Measurements from ENCODE around the gene OR51B5. TPM values are rescaled to one million over a fixed set of nuclear protein-coding genes. Genes with fewer than 3 reads are reported as not detected.
"Not testable (repeated sequence)": the region's sequence is repeated elsewhere in the genome, so short reads cannot be mapped to it uniquely, and the experiment has no call there.

The OR51B5 gene
- total RNA-seq, 1 donor from 2014 or later = 1.2 TPM

DNA sequence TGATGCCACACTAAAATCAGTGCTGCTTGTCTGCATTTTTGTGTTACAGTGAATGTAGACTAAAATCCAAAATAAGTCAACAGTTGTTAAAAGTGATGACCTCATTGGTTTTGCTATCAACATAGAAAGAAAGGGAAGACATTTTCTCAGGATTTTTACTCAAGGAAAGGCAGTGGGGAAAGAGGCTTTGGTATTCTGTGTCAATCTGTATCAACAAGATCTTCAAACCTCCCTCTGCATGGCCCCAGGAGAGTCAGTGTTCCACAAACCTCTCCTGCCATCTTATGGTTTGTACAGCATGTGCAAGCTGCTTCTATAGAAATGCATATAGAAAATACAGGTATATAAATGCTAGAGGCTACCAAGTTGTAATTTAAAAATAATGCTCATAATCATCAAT lies 26.5 kb upstream of the OR51B5 start:
- TF ChIP-seq POLR2A (IDR thresholded peaks at IDR 0.05) (no peak), POLR2AphosphoS5 (IDR thresholded peaks at IDR 0.05; ENCODE audit: insufficient read depth in 1 of 2, low read depth in 1 of 2) (no peak)
- TF ChIP-seq, protein P1, sequence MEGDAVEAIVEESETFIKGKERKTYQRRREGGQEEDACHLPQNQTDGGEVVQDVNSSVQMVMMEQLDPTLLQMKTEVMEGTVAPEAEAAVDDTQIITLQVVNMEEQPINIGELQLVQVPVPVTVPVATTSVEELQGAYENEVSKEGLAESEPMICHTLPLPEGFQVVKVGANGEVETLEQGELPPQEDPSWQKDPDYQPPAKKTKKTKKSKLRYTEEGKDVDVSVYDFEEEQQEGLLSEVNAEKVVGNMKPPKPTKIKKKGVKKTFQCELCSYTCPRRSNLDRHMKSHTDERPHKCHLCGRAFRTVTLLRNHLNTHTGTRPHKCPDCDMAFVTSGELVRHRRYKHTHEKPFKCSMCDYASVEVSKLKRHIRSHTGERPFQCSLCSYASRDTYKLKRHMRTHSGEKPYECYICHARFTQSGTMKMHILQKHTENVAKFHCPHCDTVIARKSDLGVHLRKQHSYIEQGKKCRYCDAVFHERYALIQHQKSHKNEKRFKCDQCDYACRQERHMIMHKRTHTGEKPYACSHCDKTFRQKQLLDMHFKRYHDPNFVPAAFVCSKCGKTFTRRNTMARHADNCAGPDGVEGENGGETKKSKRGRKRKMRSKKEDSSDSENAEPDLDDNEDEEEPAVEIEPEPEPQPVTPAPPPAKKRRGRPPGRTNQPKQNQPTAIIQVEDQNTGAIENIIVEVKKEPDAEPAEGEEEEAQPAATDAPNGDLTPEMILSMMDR (IDR thresholded peaks at IDR 0.05) = no peak
- Histone ChIP-seq H3K9me3 (no peaks in the 10 kb centered on the region), H3K4me1 (no peaks in the 10 kb centered on the region), H3K36me3 (no peaks in the 10 kb centered on the region), H3K27me3 (no peaks in the 10 kb centered on the region), H3K4me3 (no peak overlapping the region), H3K27ac (no peak overlapping the region)
- intact Hi-C loops (cut with DNase I) = no loop called here
- DNase-seq (ENCODE audit: extremely low spot score in 2 of 2) = no peak

DNA sequence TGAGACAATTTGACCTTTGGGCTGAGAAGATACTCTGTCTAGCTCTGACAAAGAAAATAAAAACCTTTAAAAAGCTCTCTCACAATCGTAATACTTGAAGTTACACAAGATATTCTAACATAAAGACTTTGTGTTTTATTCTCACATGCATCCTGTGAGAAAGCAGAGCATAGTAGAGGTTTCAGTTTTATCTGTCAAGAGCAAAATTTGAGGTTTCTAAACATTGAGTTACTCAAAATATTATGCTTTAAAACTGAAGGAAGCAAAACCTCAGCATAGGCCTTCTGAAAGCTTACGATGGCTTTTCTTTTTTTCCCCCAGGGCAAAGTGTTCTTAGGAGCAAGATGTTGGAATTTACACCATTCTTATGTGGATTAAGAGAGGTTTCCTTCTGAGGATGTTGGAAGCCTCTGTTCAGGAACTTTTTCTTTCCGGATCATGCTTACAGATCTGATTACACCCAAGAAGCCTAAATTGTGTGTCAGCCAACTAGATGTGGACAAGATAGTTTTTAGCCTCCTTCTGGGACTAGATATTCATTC lies 25.2 kb upstream of the OR51B5 start:
- Histone ChIP-seq H3K36me3 (no peaks in the 10 kb centered on the region), H3K27ac (no peak overlapping the region), H3K4me3 (no peak overlapping the region), H3K9me3 (no peaks in the 10 kb centered on the region), H3K4me1 (no peaks in the 10 kb centered on the region), H3K27me3 (no peaks in the 10 kb centered on the region)
- intact Hi-C loops (cut with DNase I) = no loop called here
- DNase-seq (ENCODE audit: extremely low spot score in 2 of 2) = no peak
- no peak for TF ChIP-seq POLR2A (IDR thresholded peaks at IDR 0.05)
- TF ChIP-seq POLR2AphosphoS5 (IDR thresholded peaks at IDR 0.05; ENCODE audit: insufficient read depth in 1 of 2, low read depth in 1 of 2) = no peak
- TF ChIP-seq, protein P1 (IDR thresholded peaks at IDR 0.05) = no peak

DNA sequence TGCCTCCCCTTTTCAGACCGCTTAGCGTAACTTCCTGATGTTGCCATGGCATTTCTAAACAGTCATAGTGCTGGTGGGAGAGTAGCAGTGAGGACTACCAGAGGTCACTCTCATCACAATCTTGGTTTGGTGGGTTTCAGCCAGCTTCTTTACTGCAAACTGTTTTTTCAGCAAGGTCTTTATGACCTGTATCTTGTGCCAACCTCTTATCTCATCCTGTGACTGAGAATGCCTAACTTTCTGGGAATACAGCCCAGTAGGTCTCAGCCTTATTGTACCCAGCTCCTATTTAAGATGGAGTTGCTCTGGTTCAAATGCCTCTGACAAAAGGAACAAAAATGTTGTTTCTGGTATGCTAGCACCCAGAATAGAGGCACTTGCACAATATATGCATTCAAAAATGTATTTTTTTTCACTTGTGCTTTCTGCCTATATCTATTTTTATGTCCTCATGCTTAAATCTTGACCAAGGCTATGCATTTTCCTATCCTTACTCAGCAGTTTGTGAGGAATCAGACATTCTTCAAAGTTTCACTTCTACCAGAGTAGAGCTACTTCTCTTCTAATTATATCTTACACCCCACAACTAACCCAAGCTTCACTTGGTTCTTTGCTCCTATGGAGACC lies 24.2 kb upstream of the OR51B5 start:
- no peaks in the 10 kb centered on the region for H3K27me3 ChIP-seq
- no peak for DNase-seq (ENCODE audit: extremely low spot score in 2 of 2)
- H3K4me3 ChIP-seq = no peak overlapping the region
- intact Hi-C loops (cut with DNase I) = no loop called here
- H3K9me3 ChIP-seq = no peaks in the 10 kb centered on the region
- no peaks in the 10 kb centered on the region for H3K36me3 ChIP-seq
- no peaks in the 10 kb centered on the region for H3K4me1 ChIP-seq
- TF ChIP-seq POLR2A (IDR thresholded peaks at IDR 0.05) = no peak
- TF ChIP-seq, protein P1 (IDR thresholded peaks at IDR 0.05) = no peak
- no peak for TF ChIP-seq POLR2AphosphoS5 (IDR thresholded peaks at IDR 0.05; ENCODE audit: insufficient read depth in 1 of 2, low read depth in 1 of 2)
- no peak overlapping the region for H3K27ac ChIP-seq

DNA sequence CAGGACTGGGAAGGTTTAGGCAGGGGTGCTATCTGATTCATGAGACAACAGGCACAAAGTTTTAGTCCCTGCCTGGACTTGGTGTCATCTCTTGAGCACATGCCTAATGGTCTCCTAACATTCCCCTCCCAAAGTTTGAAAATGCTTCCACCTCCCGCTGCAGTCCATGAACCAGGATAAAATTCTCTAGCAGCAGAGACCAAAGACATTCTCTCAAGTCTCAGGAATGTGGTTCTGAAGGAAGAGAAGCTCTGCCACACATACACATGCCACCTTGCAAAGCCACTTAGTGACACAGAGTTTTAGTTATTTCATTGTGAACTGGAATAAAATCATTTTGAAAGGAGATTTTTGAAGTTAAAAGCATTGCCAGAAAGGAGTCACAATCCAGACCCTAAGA lies 23.5 kb upstream of the OR51B5 start:
- TF ChIP-seq POLR2AphosphoS5 (IDR thresholded peaks at IDR 0.05; ENCODE audit: insufficient read depth in 1 of 2, low read depth in 1 of 2) (no peak), POLR2A (IDR thresholded peaks at IDR 0.05) (no peak)
- TF ChIP-seq, protein P1 (IDR thresholded peaks at IDR 0.05) = no peak
- intact Hi-C loops (cut with DNase I) = no loop called here
- no peak overlapping the region for H3K4me3 ChIP-seq

DNA sequence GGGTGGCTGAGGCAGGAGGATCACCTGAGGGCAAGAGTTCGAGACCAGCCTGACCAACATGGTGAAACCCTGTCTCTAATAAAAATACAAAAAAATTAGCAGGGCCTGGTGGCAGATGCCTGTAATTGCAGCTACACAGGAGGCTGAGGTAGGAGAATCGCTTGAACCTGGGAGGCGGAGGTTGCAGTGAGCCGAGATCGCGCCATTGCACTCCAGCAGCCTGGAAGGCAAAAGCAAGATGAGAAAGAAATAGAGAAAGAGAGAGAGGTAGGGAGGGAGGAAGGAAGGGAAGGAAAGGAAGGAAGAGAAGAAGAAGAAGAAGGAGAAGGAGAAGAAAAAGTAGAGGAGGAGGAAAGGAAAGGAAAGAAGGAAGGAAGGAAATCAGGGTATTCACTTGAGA lies 23.0 kb upstream of the OR51B5 start:
- H3K36me3 ChIP-seq; DNase-seq (ENCODE audit: extremely low spot score in 2 of 2); H3K4me3 ChIP-seq; H3K9me3 ChIP-seq; intact Hi-C loops (cut with DNase I); H3K4me1 ChIP-seq; H3K27me3 ChIP-seq; H3K27ac ChIP-seq: not testable (repeated sequence)

More for the DNA sequence above, 23.5 kb upstream of the OR51B5 start:
- DNase-seq (ENCODE audit: extremely low spot score in 2 of 2) = no peak
- Histone ChIP-seq H3K27ac (no peak overlapping the region), H3K27me3 (no peaks in the 10 kb centered on the region), H3K4me1 (no peaks in the 10 kb centered on the region), H3K9me3 (no peaks in the 10 kb centered on the region), H3K36me3 (no peaks in the 10 kb centered on the region)
